Ascending aorta (tissue), 2 donors: Measurements from ENCODE around the gene MARK4. TPM values are rescaled to one million over a fixed set of nuclear protein-coding genes. Genes with fewer than 3 reads are reported as not detected.

Source experiments
- DNase-seq, 2 donors: peaks; one replicate each; pipeline ENCODE4 v3.0.0-alpha.2; 2019; ENCODE audit warnings: low spot score in 2 of 2
- H3K27ac ChIP-seq, 2 donors: fragments of 200-600 bp; sonication (generic); one replicate each; pipeline ENCODE4 v1.5.1; 2016 to 2017; ENCODE audit warnings: mild to moderate bottlenecking in 1 of 2
- H3K27me3 ChIP-seq: fragments of 200-600 bp; sonication (generic); one replicate; pipeline ENCODE4 v1.5.1; 2017
- H3K36me3 ChIP-seq, 2 donors: fragments of 200-600 bp; sonication (generic); one replicate each; pipeline ENCODE4 v1.5.1; 2016
- H3K4me1 ChIP-seq, 2 donors: fragments of 200-600 bp; sonication (generic); one replicate each; pipeline ENCODE4 v1.5.1; 2016 to 2017; ENCODE audit warnings: mild to moderate bottlenecking in 1 of 2
- H3K4me3 ChIP-seq, 2 donors: fragments of 200-600 bp; sonication (generic); one replicate each; pipeline ENCODE4 v1.5.1; 2016 to 2017; ENCODE audit warnings: mild to moderate bottlenecking in 1 of 2
- H3K9me3 ChIP-seq, 2 donors: fragments of 200-600 bp; sonication (generic); one replicate each; pipeline ENCODE4 v1.5.1; 2016
- CTCF ChIP-seq, 3 experiments: fragments of 200-600 bp in 2 of 3; fragments of 450-650 bp in 1 of 3; sonication (generic) in 2 of 3; IDR thresholded peaks; one replicate each; pipeline ENCODE4 v1.5.1; 2016 to 2019; ENCODE audit warnings: antibody characterized with exemption in 3 of 3, mild to moderate bottlenecking in 1 of 3, moderate library complexity in 1 of 3
- intact Hi-C: fragments of 100-400 bp; cut with DNase I; formaldehyde crosslinking; loops from one replicate; pipeline ENCODE4 v1.15.1; 2023
- total RNA-seq: library from RNA; depleted of rRNA; stranded (reverse); fragments of >200 nt; gene quantifications from one replicate; pipeline ENCODE4 v1.1.0, GENCODE V29; 2016

Gene MARK4
- total RNA-seq, 1 donor from 2014 or later = 22.8 TPM

DNA sequence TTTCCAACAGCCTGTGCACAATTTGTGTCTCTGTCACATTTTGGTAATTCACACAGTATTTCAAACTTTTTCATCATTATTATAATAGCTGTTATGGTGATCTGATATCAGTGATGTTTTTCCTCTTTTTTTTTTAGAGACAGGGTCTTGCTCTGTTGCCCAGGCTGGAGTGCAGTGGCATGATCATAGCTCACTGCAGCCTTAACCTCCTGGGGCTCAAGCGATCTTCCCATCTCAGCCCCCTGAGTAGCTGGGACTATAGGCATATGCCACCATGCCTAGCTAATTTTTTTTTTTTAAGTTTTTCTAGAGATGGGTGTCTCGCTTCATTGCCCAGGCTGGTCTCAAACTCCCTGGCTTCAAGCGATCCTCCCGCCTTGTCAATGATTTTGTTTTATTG, 5.8 kb downstream of the MARK4 start:
- peaks cover 0 to 7% of the 10 kb centered on the region in 2 donors for H3K36me3 ChIP-seq
- intact Hi-C loops = loop anchor here (10.0 kb wide), 1 partner anchor 248 kb away; the partner anchor contains the start of gene VASP
- H3K9me3 ChIP-seq = no peaks in the 10 kb centered on the region
- no peak overlapping the region for H3K4me3 ChIP-seq
- no peaks in the 10 kb centered on the region for H3K27me3 ChIP-seq
- DNase-seq = no peak
- peaks cover 2 to 18% of the 10 kb centered on the region in 2 donors for H3K4me1 ChIP-seq
- TF ChIP-seq CTCF (IDR thresholded peaks at IDR 0.05) = no peak
- H3K27ac ChIP-seq = no peak overlapping the region

- Histone ChIP-seq H3K36me3 (peaks cover 0 to 11% of the 10 kb centered on the region in 2 donors), H3K27me3 (no peaks in the 10 kb centered on the region)
- intact Hi-C loops = loop anchor here (10.0 kb wide), 1 partner anchor 246 kb away; the partner anchor contains the start of gene VASP
These were observed 7.8 kb downstream of the MARK4 start for GRCh38 chr19:45258862-45259261.

DNA sequence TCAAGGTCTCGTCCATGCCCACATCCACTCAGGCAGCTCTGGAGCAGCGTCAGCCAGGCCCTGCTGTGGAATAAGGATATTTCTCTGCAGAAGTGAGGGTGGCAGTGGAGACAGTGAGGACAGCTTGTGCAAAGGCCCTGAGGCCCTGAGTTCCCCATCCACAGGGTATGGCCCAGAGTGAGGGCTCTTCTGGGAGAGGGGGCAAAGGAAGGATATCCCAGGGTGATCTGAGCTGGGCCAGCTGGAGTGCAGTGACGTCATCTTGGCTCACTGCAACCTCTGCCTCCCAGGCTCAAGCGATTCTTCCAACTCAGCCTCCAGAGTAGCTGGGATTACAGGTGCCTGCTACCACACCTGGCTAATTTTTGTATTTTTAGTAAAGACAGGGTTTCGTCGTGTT, 11.5 kb downstream of the MARK4 start:
- no peaks in the 10 kb centered on the region for H3K9me3 ChIP-seq
- TF ChIP-seq CTCF (IDR thresholded peaks at IDR 0.05) = no peak
- H3K4me3 ChIP-seq = no peak overlapping the region
- no peaks in the 10 kb centered on the region for H3K27me3 ChIP-seq
- DNase-seq = no peak
- H3K36me3 ChIP-seq = peaks cover 10 to 32% of the 10 kb centered on the region in 2 donors
- H3K27ac ChIP-seq = no peak overlapping the region
- no peaks in the 10 kb centered on the region for H3K4me1 ChIP-seq
- intact Hi-C loops = no loop called here

More at GRCh38 chr19:45258862-45259261, 7.8 kb downstream of the MARK4 start:
- TF ChIP-seq CTCF (IDR thresholded peaks at IDR 0.05) = no peak
- H3K9me3 ChIP-seq = no peaks in the 10 kb centered on the region
- H3K27ac ChIP-seq = no peak overlapping the region
- H3K4me1 ChIP-seq = peaks cover 0 to 3% of the 10 kb centered on the region in 2 donors
- H3K4me3 ChIP-seq = no peak overlapping the region
- no peak for DNase-seq

GRCh38 chr19:45263013-45263412, 11.9 kb downstream of the MARK4 start:
- no peak overlapping the region for H3K4me3 ChIP-seq
- H3K27me3 ChIP-seq = no peaks in the 10 kb centered on the region
- intact Hi-C loops = no loop called here
- DNase-seq = no peak
- H3K4me1 ChIP-seq = no peaks in the 10 kb centered on the region
- peaks cover 14 to 36% of the 10 kb centered on the region in 2 donors for H3K36me3 ChIP-seq
- H3K27ac ChIP-seq = no peak overlapping the region
- no peak for TF ChIP-seq CTCF (IDR thresholded peaks at IDR 0.05)
- H3K9me3 ChIP-seq = no peaks in the 10 kb centered on the region

GRCh38 chr19:45264781-45265317, 13.8 kb downstream of the MARK4 start:
- no peak for TF ChIP-seq CTCF (IDR thresholded peaks at IDR 0.05)
- H3K36me3 ChIP-seq = peaks cover 27 to 45% of the 10 kb centered on the region in 2 donors

More at GRCh38 chr19:45264781-45265317, 13.8 kb downstream of the MARK4 start:
- intact Hi-C loops = no loop called here
- no peaks in the 10 kb centered on the region for H3K27me3 ChIP-seq
- no peak for DNase-seq
- no peaks in the 10 kb centered on the region for H3K4me1 ChIP-seq
- H3K27ac ChIP-seq = no peak overlapping the region
- no peaks in the 10 kb centered on the region for H3K9me3 ChIP-seq
- H3K4me3 ChIP-seq = no peak overlapping the region
